ENCODE results near the gene SH2D4B. TPM values are rescaled to one million over a fixed set of nuclear protein-coding genes. Genes with fewer than 3 reads are reported as not detected.

The SH2D4B gene
- total RNA-seq, 4 donors from 2014 or later, result 0.18 to 0.23 TPM; not detected in 2

GRCh38 chr10:80590585-80591125, 53.0 kb downstream of the SH2D4B start:
- Histone ChIP-seq H3K36me3 (no peaks in the 10 kb centered on the region), H3K27ac (no peak overlapping the region), H3K27me3 (no peaks in the 10 kb centered on the region), H3K4me3 (no peak overlapping the region), H3K4me1 (no peaks in the 10 kb centered on the region), H3K9me3 (peaks cover 3% of the 10 kb centered on the region)
- no peak for TF ChIP-seq EP300 (IDR thresholded peaks at IDR 0.05)
- TF ChIP-seq POLR2AphosphoS5 (IDR thresholded peaks at IDR 0.05), result no peak
- TF ChIP-seq, protein P1, sequence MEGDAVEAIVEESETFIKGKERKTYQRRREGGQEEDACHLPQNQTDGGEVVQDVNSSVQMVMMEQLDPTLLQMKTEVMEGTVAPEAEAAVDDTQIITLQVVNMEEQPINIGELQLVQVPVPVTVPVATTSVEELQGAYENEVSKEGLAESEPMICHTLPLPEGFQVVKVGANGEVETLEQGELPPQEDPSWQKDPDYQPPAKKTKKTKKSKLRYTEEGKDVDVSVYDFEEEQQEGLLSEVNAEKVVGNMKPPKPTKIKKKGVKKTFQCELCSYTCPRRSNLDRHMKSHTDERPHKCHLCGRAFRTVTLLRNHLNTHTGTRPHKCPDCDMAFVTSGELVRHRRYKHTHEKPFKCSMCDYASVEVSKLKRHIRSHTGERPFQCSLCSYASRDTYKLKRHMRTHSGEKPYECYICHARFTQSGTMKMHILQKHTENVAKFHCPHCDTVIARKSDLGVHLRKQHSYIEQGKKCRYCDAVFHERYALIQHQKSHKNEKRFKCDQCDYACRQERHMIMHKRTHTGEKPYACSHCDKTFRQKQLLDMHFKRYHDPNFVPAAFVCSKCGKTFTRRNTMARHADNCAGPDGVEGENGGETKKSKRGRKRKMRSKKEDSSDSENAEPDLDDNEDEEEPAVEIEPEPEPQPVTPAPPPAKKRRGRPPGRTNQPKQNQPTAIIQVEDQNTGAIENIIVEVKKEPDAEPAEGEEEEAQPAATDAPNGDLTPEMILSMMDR (IDR thresholded peaks at IDR 0.05), result no peak
- no peak for TF ChIP-seq POLR2A (IDR thresholded peaks at IDR 0.05)
- WGBS, result 78% methylated on average over 3 of the region's 3 CpGs
- peak in 1 of 2 donors; percentile 18 for DNase-seq (ENCODE audit: low spot score in 2 of 2)

DNA sequence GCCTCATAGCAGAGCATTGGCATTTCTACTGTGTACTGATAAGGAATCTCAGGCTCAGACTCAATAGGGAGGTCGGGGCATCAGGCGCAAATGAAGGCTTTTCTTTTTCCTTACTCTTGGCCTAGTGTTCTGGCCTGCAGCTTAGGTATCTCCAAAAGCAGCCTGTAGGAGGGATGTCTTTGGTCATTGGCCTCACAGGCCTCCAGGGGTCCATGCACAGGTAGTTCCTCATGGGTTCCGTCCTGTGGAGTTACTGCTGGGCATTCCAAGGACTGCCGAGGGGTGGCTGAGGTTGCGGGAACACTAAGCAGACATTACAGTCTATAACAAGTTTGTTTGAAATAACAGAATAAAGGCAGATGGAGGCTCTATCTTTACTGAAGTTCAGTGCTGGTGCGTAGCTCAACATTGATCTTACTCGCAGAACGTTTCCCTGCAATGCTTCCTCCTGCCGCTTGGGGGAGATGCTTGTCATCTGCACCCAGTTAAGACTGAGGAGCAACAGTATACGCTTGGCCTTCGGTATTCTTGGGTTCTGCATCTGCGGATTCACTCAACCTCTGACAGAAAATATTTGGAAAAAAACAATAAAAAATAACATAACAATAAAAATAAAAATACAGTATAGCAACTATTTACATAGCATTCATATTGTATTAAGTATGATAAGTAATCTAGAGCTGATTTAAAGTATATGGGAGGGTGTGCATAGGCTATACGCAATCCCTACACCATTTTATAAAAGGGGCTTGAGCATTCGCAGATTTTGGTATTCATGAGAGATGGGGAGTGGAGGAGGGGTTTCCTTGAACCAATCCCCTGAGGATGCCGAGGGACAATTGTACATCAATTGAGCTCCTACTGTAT, 58.9 kb downstream of the SH2D4B start:
- no peaks in the 10 kb centered on the region for H3K4me1 ChIP-seq
- no peak overlapping the region for H3K4me3 ChIP-seq
- H3K27me3 ChIP-seq, result no peaks in the 10 kb centered on the region
- no peak overlapping the region for H3K27ac ChIP-seq
- H3K9me3 ChIP-seq, result peaks cover 3% of the 10 kb centered on the region
- DNase-seq (ENCODE audit: low spot score in 2 of 2), result peak in 1 of 2 donors; percentile 44
- 74% methylated on average over 15 of the region's 15 CpGs for WGBS
- TF ChIP-seq POLR2AphosphoS5 (IDR thresholded peaks at IDR 0.05), result no peak
- TF ChIP-seq POLR2A (IDR thresholded peaks at IDR 0.05), result no peak
- TF ChIP-seq, protein P1 (IDR thresholded peaks at IDR 0.05), result peak in 1 of 2 donors; percentile 55
- TF ChIP-seq EP300 (IDR thresholded peaks at IDR 0.05), result no peak
- H3K36me3 ChIP-seq, result no peaks in the 10 kb centered on the region

DNA sequence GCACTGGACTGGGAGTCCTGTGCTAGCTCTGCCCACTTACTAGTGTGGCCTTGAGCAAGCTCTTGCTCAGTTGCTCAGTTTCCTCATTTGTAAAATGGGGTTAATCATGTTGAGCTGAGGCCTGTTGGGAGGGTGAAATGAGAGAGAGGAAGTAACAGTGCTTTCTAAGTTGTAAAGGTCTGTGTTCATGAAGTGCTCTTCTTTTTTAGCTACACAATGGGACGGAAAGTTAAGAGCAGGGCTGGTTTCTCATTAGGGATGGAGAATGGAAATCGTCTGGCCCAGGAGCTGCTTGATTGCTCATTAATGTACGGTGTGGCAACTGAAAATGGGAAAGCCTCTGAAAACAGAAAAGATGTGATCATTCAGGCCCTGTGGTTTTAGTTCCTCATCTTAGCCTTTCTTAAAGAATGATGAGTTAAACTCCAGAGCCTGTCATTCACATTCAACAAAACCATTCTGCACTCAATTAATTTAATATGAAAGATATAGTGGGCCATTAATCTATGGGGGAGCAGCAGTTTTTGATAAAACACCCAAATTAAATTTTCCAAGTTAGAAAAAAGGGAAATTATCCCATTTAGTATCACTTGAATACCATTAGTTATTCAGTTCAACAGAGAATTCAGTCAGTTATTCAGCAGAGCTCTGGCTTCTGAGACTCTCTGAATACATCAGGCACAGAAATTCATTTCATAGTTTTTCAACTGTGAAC, 60.5 kb downstream of the SH2D4B start:
- 71% methylated on average over 3 of the region's 3 CpGs for WGBS
- no peaks in the 10 kb centered on the region for H3K9me3 ChIP-seq
- H3K4me3 ChIP-seq, result no peak overlapping the region
- DNase-seq (ENCODE audit: low spot score in 2 of 2), result peak in 1 of 2 donors; percentile 8
- no peak for TF ChIP-seq POLR2AphosphoS5 (IDR thresholded peaks at IDR 0.05)
- TF ChIP-seq, protein P1 (IDR thresholded peaks at IDR 0.05), result no peak
- no peak for TF ChIP-seq EP300 (IDR thresholded peaks at IDR 0.05)
- no peak for TF ChIP-seq POLR2A (IDR thresholded peaks at IDR 0.05)
- H3K27ac ChIP-seq, result no peak overlapping the region
- H3K4me1 ChIP-seq, result no peaks in the 10 kb centered on the region
- H3K27me3 ChIP-seq, result no peaks in the 10 kb centered on the region
- H3K36me3 ChIP-seq, result no peaks in the 10 kb centered on the region

GRCh38 chr10:80598951-80599350, 61.2 kb downstream of the SH2D4B start:
- no peak for DNase-seq (ENCODE audit: low spot score in 2 of 2)
- no peaks in the 10 kb centered on the region for H3K9me3 ChIP-seq
- H3K4me1 ChIP-seq, result no peaks in the 10 kb centered on the region
- no peaks in the 10 kb centered on the region for H3K36me3 ChIP-seq
- H3K27ac ChIP-seq, result no peak overlapping the region
- TF ChIP-seq POLR2A (IDR thresholded peaks at IDR 0.05), result no peak
- TF ChIP-seq, protein P1 (IDR thresholded peaks at IDR 0.05), result no peak
- TF ChIP-seq EP300 (IDR thresholded peaks at IDR 0.05), result no peak
- TF ChIP-seq POLR2AphosphoS5 (IDR thresholded peaks at IDR 0.05), result no peak
- no peak overlapping the region for H3K4me3 ChIP-seq
- 84% methylated on average over 6 of the region's 6 CpGs for WGBS
- no peaks in the 10 kb centered on the region for H3K27me3 ChIP-seq

GRCh38 chr10:80599424-80599847, 61.7 kb downstream of the SH2D4B start:
- no peaks in the 10 kb centered on the region for H3K4me1 ChIP-seq
- H3K27ac ChIP-seq, result no peak overlapping the region
- no peak for DNase-seq (ENCODE audit: low spot score in 2 of 2)
- TF ChIP-seq, protein P1 (IDR thresholded peaks at IDR 0.05), result peak in 1 of 2 donors; percentile 46
- no peak for TF ChIP-seq EP300 (IDR thresholded peaks at IDR 0.05)
- no peaks in the 10 kb centered on the region for H3K36me3 ChIP-seq
- no peaks in the 10 kb centered on the region for H3K9me3 ChIP-seq
- H3K4me3 ChIP-seq, result no peak overlapping the region
- 41% methylated on average over 8 of the region's 8 CpGs for WGBS
- no peaks in the 10 kb centered on the region for H3K27me3 ChIP-seq
